Subcutaneous adipose tissue (tissue), 4 donors: ENCODE measurements around the gene KCNT1. TPM values are rescaled to one million over a fixed set of nuclear protein-coding genes. Genes with fewer than 3 reads are reported as not detected.

Experiments used
- total RNA-seq, 4 donors: library from RNA; depleted of rRNA; stranded (reverse); fragments of >200 nt; gene quantifications; one replicate each; pipeline ENCODE4 v1.1.0, GENCODE V29; 2016
- TF ChIP-seq, protein P1 (sequence below): fragments of 450-650 bp; IDR thresholded peaks from one replicate; pipeline ENCODE4 v1.5.1; 2016; ENCODE audit warnings: low read depth, mild to moderate bottlenecking, control low read depth, antibody characterized with exemption, moderate library complexity

Gene KCNT1
- total RNA-seq, 4 donors from 2014 or later: 0.33 to 0.51 TPM; not detected in 2

GRCh38 chr9:135739271-135740220, 37.6 kb downstream of the KCNT1 start:
- TF ChIP-seq, protein P1, sequence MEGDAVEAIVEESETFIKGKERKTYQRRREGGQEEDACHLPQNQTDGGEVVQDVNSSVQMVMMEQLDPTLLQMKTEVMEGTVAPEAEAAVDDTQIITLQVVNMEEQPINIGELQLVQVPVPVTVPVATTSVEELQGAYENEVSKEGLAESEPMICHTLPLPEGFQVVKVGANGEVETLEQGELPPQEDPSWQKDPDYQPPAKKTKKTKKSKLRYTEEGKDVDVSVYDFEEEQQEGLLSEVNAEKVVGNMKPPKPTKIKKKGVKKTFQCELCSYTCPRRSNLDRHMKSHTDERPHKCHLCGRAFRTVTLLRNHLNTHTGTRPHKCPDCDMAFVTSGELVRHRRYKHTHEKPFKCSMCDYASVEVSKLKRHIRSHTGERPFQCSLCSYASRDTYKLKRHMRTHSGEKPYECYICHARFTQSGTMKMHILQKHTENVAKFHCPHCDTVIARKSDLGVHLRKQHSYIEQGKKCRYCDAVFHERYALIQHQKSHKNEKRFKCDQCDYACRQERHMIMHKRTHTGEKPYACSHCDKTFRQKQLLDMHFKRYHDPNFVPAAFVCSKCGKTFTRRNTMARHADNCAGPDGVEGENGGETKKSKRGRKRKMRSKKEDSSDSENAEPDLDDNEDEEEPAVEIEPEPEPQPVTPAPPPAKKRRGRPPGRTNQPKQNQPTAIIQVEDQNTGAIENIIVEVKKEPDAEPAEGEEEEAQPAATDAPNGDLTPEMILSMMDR: no peak

DNA sequence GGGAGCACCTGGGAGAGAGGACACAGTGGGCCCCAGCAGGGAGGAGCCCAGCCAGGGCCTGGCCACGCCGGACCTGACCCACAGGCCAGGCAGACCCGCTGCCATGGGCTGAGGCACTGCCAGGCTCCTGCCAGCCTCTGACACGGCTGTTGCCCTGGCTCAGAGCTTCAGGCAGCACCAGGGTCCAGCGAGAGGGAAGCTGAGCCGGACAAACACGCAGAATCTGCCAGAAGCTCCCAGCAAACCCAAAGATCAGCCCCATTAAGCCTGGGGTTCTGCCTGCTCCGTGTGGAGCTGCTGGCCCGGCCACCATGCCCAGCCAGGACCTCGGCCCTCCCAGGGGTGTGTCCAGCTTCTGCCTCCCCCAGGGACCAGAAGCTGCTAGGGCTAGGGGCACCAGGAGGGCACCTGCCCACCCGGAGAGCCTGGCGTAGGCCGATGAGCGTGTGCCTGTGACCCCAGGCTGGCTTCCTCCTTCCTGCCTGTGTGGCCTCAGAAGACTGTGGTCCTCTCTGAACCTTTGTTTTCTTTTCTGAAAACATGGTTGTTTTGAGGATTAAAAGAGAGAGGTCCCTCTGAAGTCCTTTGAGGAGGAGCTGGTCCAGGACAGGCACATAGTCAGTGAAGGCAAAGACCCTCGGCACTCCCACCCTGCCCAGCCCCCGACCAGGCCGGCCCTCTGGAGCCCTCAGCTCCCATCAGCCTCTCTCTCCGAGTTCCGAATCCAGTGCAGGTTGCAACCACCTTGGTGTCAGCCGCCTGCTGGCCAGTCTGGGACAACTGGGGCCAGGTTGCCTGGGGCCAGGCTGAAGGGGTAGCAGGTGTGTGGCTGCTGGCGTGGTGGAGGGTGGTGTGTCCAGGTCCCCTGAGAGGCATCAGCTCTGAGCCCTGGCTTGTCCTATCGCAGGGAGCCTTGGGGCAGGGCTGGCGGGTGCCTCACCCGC, 39.6 kb downstream of the KCNT1 start:
- TF ChIP-seq, protein P1: no peak

DNA sequence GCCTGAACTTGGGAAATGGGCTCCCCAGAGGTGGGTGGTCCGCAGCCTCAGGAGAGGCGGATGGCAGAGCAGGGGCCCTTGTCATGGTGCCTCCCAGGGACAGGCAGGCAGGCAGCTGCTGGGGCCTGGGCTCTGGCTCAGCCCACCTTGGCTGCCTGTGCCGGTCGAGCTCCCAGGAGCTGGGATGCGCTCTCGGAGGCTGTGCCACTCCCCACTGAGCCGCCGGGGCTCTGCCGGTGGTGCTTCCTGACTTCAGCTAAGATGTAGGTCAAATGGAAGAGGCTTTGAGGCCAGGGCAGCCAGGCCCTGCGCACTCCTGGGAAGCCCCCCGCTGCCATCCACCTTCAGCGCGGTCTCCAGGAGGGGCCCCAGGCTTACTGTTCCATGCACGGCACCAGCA, 41.0 kb downstream of the KCNT1 start:
- TF ChIP-seq, protein P1: no peak

- TF ChIP-seq, protein P1: no peak
Measured at GRCh38 chr9:135743546-135744332, 41.8 kb downstream of the KCNT1 start.

DNA sequence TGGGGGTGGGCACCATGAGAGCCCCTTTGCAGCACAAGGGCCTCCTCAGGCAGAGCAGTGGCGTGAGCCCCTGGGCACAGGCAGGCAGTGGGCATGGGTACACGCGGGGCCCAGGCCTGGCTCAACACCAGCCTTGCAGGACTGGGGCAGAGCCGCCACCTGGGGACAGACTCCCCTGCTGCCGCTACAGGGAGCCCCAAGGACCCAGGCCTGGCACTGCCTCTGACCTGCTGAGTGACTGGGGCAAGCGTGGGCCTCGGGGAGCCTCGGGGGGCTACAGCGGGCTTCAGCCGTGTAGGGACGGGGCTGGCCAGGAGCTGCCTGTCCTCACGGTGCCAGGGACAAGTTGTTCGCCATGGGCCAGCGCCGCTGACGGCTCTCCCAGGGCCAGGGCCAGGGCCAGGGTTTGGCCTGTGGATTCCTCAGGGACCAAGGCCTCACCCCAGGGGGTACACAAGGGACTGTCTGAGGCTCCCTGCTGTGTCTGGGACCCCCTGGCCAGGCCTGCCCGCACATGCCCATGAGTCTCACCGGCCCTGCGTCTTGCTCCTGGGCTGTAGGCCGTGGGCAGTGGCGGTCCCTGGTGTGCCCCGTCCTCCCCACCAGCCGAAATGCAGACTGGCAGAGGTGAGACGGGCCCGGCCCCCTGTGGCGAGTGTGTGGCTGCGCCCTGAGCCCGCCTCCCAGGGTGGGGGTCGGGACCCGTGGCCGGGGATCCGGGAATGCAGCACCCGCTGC, 42.5 kb downstream of the KCNT1 start:
- TF ChIP-seq, protein P1: no peak

DNA sequence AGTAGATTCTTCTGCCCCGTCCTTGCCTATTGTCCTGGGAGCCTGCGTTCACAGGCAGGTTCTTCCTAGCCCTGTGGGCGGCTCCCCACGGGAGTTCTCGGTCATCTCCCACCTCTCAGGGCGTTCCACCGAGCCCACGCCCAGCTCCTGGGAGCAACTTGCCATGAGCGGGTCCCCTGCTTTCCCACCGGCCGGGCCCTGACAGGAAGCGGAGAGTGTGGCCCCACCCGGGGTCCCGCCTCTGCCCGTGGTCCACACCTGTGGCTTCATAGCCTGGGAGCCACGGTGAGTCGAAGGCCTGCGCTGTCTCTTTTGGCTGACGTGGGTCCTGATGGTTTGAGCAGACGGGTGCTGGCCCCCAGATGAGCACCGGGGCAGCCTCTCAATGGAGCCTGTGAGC, 43.2 kb downstream of the KCNT1 start:
- TF ChIP-seq, protein P1: no peak
